H9 (cell line): ENCODE results near the gene IFI27. TPM values are rescaled to one million over a fixed set of nuclear protein-coding genes. Genes with fewer than 3 reads are reported as not detected.

Experiments
- DNase-seq: peaks from one replicate; pipeline ENCODE4 v3.0.0-alpha.2; 2017
- H2AFZ ChIP-seq: one replicate; pipeline ENCODE4 v1.6.1; 2013; ENCODE audit warnings: mild to moderate bottlenecking, low read length, control low read depth, moderate library complexity
- H2AK5ac ChIP-seq: 2 replicates; pipeline ENCODE4 v1.6.1; 2013; ENCODE audit warnings: low read length, control low read depth, mixed read lengths; ENCODE audit not compliant: insufficient read length
- H2BK120ac ChIP-seq: one replicate; pipeline ENCODE4 v1.6.1; 2013; ENCODE audit warnings: low read depth, mild to moderate bottlenecking, low read length, control low read depth, inconsistent platforms; ENCODE audit not compliant: poor library complexity, severe bottlenecking
- H2BK12ac ChIP-seq: 2 replicates; pipeline ENCODE4 v1.6.1; 2013; ENCODE audit warnings: low read length, control low read depth, mixed read lengths, low read depth; ENCODE audit not compliant: insufficient read length
- H2BK15ac ChIP-seq: 2 replicates; pipeline ENCODE4 v1.6.1; 2013; ENCODE audit warnings: low read depth, low read length, control low read depth
- H2BK20ac ChIP-seq: one replicate; pipeline ENCODE4 v1.6.1; 2013; ENCODE audit warnings: low read depth, mild to moderate bottlenecking, low read length, control low read depth, inconsistent platforms; ENCODE audit not compliant: poor library complexity, severe bottlenecking
- H2BK5ac ChIP-seq: 2 replicates; pipeline ENCODE4 v1.6.1; 2013; ENCODE audit warnings: low read length, control low read depth, mixed read lengths; ENCODE audit not compliant: insufficient read length
- H3K14ac ChIP-seq: 2 replicates; pipeline ENCODE4 v1.6.1; 2013; ENCODE audit warnings: low read length, control low read depth; ENCODE audit not compliant: insufficient read depth
- H3K18ac ChIP-seq: 2 replicates; pipeline ENCODE4 v1.6.1; 2013; ENCODE audit warnings: low read depth, mild to moderate bottlenecking, mixed read lengths, low read length, control low read depth; ENCODE audit not compliant: insufficient read length
- H3K23ac ChIP-seq: 2 replicates; pipeline ENCODE4 v1.6.1; 2013; ENCODE audit warnings: low read length, control low read depth, mixed read lengths, low read depth; ENCODE audit not compliant: insufficient read length
- H3K23me2 ChIP-seq: 2 replicates; pipeline ENCODE4 v1.6.1; 2013; ENCODE audit warnings: low read depth, mild to moderate bottlenecking, mixed read lengths, low read length, control low read depth; ENCODE audit not compliant: insufficient read length, poor library complexity, severe bottlenecking
- H3K27ac ChIP-seq: 2 replicates; pipeline ENCODE4 v1.5.1; 2013; ENCODE audit warnings: low read length, control low read depth, mixed read lengths, low read depth; ENCODE audit not compliant: insufficient read length
- H3K27me3 ChIP-seq: 2 replicates; pipeline ENCODE4 v1.6.1; 2013; ENCODE audit warnings: low read length, control low read depth, inconsistent platforms; ENCODE audit not compliant: insufficient read depth
- H3K4ac ChIP-seq: 2 replicates; pipeline ENCODE4 v1.6.1; 2013; ENCODE audit warnings: low read depth, mild to moderate bottlenecking, control low read depth, inconsistent platforms, low read length, moderate library complexity
- H3K4me1 ChIP-seq: 2 replicates; pipeline ENCODE4 v1.6.1; 2013; ENCODE audit warnings: low read length, control low read depth, inconsistent platforms; ENCODE audit not compliant: insufficient read depth
- H3K4me2 ChIP-seq: 2 replicates; pipeline ENCODE4 v1.6.1; 2013; ENCODE audit warnings: low read length, control low read depth, mixed read lengths; ENCODE audit not compliant: insufficient read length, insufficient read depth
- H3K56ac ChIP-seq: 2 replicates; pipeline ENCODE4 v1.6.1; 2013; ENCODE audit warnings: low read depth, mild to moderate bottlenecking, mixed read lengths, low read length, control low read depth; ENCODE audit not compliant: insufficient read length
- H3K79me1 ChIP-seq: 2 replicates; pipeline ENCODE4 v1.6.1; 2013; ENCODE audit warnings: low read depth, mild to moderate bottlenecking, moderate library complexity, low read length, control low read depth, inconsistent platforms; ENCODE audit not compliant: insufficient read depth, poor library complexity, severe bottlenecking
- H3K79me2 ChIP-seq: 2 replicates; pipeline ENCODE4 v1.6.1; 2013; ENCODE audit warnings: low read length, control low read depth, inconsistent platforms; ENCODE audit not compliant: insufficient read depth
- H3K9ac ChIP-seq: 2 replicates; pipeline ENCODE4 v1.6.1; 2013; ENCODE audit warnings: low read length, control low read depth, mixed read lengths; ENCODE audit not compliant: insufficient read length; ENCODE audit errors: extremely low read depth
- H3K9me3 ChIP-seq: one replicate; pipeline ENCODE4 v1.6.1; 2013; ENCODE audit warnings: low read depth, low read length, inconsistent platforms; ENCODE audit not compliant: control insufficient read depth
- H3T11ph ChIP-seq: one replicate; pipeline ENCODE4 v1.6.1; 2013; ENCODE audit warnings: mild to moderate bottlenecking, low read length, control low read depth, inconsistent platforms
- H4K20me1 ChIP-seq: one replicate; pipeline ENCODE4 v1.6.1; 2013; ENCODE audit not compliant: control insufficient read depth, insufficient read length, insufficient read depth
- H4K5ac ChIP-seq: 2 replicates; pipeline ENCODE4 v1.6.1; 2013; ENCODE audit warnings: low read depth, mild to moderate bottlenecking, mixed read lengths, low read length, control low read depth; ENCODE audit not compliant: insufficient read length
- H4K8ac ChIP-seq: replicated peaks from 2 replicates; pipeline ENCODE4 v1.6.1; 2013; ENCODE audit warnings: low read length, control low read depth, mixed read lengths, low read depth; ENCODE audit not compliant: insufficient read length
- H4K91ac ChIP-seq: 2 replicates; pipeline ENCODE4 v1.6.1; 2013; ENCODE audit warnings: low read depth, mild to moderate bottlenecking, moderate library complexity, mixed read lengths, low read length, control low read depth; ENCODE audit not compliant: insufficient read length
- H3K27ac Mint-ChIP-seq, 3 experiments: 2 replicates in 2 of 3; 3 replicates in 1 of 3; pipeline ENCODE4 v1.8.0; 2020 to 2021; ENCODE audit warnings: mixed read lengths in 3 of 3, mild to moderate bottlenecking in 1 of 3, moderate library complexity in 1 of 3
- H3K27me3 Mint-ChIP-seq: 2 replicates; pipeline ENCODE4 v1.8.0; 2021; ENCODE audit warnings: low read depth, mild to moderate bottlenecking, moderate library complexity, mixed read lengths
- H3K36me3 Mint-ChIP-seq, 3 experiments: 2 replicates in 2 of 3; 3 replicates in 1 of 3; pipeline ENCODE4 v1.8.0; 2020 to 2021; ENCODE audit warnings: low read depth in 3 of 3, mixed read lengths in 3 of 3; ENCODE audit not compliant: insufficient read depth in 1 of 3
- H3K4me1 Mint-ChIP-seq, 2 experiments: 2 replicates each; pipeline ENCODE4 v1.8.0; 2020; ENCODE audit warnings: mixed read lengths in 2 of 2
- H3K4me3 Mint-ChIP-seq, 2 experiments: 2 replicates in 1 of 2; 3 replicates in 1 of 2; pipeline ENCODE4 v1.8.0; 2020 to 2021; ENCODE audit warnings: mild to moderate bottlenecking in 2 of 2, mixed read lengths in 2 of 2, moderate library complexity in 1 of 2
- H3K9me3 Mint-ChIP-seq, 2 experiments: 2 replicates in 1 of 2; 3 replicates in 1 of 2; pipeline ENCODE4 v1.8.0; 2020; ENCODE audit warnings: mild to moderate bottlenecking in 2 of 2, mixed read lengths in 2 of 2, moderate library complexity in 1 of 2
- WGBS: extraction: QIAGEN DNeasy Blood & Tissue Kit; methylation state at CpG from one replicate; pipeline ENCODE4 v1.1.7; 2013; ENCODE audit warnings: missing lambda C conversion rate, low lambda C conversion rate, mixed read lengths; ENCODE audit not compliant: insufficient read length; ENCODE audit errors: extremely low coverage; 5-methylcytosine and 5-hydroxymethylcytosine counted together
- total RNA-seq: library from RNA; stranded (reverse); gene quantifications from 2 replicates; pipeline ENCODE4 v1.2.1, GENCODE V29; 2021
- TF ChIP-seq, protein P1 (sequence below): fragments of 200-600 bp; sonication (generic); conservative IDR thresholded peaks from 3 replicates; pipeline ENCODE4 v1.8.0; 2021; ENCODE audit warnings: antibody characterized with exemption, mild to moderate bottlenecking

Gene IFI27
- total RNA-seq, 1 experiment from 2014 or later = 1.7 TPM

DNA sequence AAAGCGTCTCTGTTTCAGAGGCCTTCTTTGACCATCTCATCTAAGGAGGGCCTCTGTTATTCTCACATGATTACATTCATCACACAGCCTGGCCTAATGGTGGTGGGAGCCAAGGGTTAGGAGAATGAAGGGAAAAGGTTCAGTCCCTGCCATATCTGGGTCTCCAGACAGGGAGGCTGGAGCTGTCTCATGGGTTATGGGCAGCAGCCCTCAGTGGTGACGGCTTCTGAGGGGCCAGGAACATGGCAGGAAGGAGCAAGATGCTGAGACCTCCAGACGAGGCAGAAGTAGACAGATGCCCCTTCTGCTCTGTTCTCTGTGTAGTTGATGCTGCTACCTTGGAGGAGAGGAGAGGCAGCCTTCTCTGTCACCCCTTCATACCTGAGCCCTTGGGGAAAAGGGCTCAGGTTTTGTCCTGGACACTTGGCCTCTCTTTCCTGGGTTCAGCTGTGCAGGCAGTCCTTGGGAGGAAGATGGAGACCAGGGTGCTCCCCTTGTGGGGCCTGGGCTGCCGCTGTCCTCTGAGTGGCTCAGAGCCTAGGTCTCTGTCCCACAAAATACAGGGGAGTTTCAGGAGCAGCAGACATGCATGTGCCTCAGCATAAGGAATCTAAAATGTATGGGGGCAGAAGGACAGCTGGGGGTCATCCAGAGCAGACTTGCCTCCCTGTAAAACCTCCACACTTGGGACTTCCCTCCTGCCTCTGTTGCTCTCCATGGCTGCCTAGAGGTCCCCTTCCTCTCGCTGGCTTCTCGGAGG, 15.3 kb downstream of the IFI27 start:
- no peak overlapping the region for H2BK5ac ChIP-seq
- H3K9me3 Mint-ChIP-seq = peaks cover 0 to 2% of the 10 kb centered on the region in 2 experiments; a peak in 2 of 5 replicates
- H3K36me3 Mint-ChIP-seq = no peaks in the 10 kb centered on the region
- TF ChIP-seq, protein P1, sequence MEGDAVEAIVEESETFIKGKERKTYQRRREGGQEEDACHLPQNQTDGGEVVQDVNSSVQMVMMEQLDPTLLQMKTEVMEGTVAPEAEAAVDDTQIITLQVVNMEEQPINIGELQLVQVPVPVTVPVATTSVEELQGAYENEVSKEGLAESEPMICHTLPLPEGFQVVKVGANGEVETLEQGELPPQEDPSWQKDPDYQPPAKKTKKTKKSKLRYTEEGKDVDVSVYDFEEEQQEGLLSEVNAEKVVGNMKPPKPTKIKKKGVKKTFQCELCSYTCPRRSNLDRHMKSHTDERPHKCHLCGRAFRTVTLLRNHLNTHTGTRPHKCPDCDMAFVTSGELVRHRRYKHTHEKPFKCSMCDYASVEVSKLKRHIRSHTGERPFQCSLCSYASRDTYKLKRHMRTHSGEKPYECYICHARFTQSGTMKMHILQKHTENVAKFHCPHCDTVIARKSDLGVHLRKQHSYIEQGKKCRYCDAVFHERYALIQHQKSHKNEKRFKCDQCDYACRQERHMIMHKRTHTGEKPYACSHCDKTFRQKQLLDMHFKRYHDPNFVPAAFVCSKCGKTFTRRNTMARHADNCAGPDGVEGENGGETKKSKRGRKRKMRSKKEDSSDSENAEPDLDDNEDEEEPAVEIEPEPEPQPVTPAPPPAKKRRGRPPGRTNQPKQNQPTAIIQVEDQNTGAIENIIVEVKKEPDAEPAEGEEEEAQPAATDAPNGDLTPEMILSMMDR = no peak
- no peak overlapping the region for H3K4me3 Mint-ChIP-seq
- H3K4me1 Mint-ChIP-seq = peaks cover 16% of the 10 kb centered on the region in 2 experiments
- no peaks in the 10 kb centered on the region for H3K9me3 ChIP-seq
- H3K18ac ChIP-seq = no peak overlapping the region
- H4K5ac ChIP-seq = no peak overlapping the region
- H2AFZ ChIP-seq = no peak overlapping the region
- no peak overlapping the region for H3K4ac ChIP-seq
- no peak overlapping the region for H2BK120ac ChIP-seq
- no peaks in the 10 kb centered on the region for H3K27me3 ChIP-seq
- H4K20me1 ChIP-seq = no peaks in the 10 kb centered on the region
- H3K23me2 ChIP-seq = peaks cover 7% of the 10 kb centered on the region
- no peak overlapping the region for H3T11ph ChIP-seq
- no peak overlapping the region for H4K91ac ChIP-seq
- H3K4me2 ChIP-seq = no peak overlapping the region
- H3K9ac ChIP-seq = no peak overlapping the region
- H3K23ac ChIP-seq = no peak overlapping the region
- H4K8ac ChIP-seq = no peak overlapping the region
- H2BK15ac ChIP-seq = no peak overlapping the region
- H3K27ac ChIP-seq = no peak overlapping the region
- H3K79me2 ChIP-seq = no peaks in the 10 kb centered on the region
- peak overlapping the region in 1 of 3 experiments; percentile 17; a peak in 2 of 7 replicates for H3K27ac Mint-ChIP-seq
- no peaks in the 10 kb centered on the region for H3K79me1 ChIP-seq
- no peak overlapping the region for H2BK20ac ChIP-seq
- H2BK12ac ChIP-seq = no peak overlapping the region
- no peak overlapping the region for H2AK5ac ChIP-seq
- DNase-seq = peak; percentile 12
- H3K56ac ChIP-seq = no peak overlapping the region
- no peak overlapping the region for H3K14ac ChIP-seq
- H3K4me1 ChIP-seq = no peaks in the 10 kb centered on the region; the same call in 1 of the 2 replicates
- H3K27me3 Mint-ChIP-seq = peaks cover 17% of the 10 kb centered on the region
- WGBS = no CpG with 5 or more reads among the region's 6 CpGs
